Lower leg skin (tissue), 3 donors: ENCODE data around the gene SULF2.

Experiments used
- POLR2A ChIP-seq, 2 donors: fragments of 450-650 bp; IDR thresholded peaks; one replicate each; pipeline ENCODE4 v1.6.1; 2016 to 2017; ENCODE audit warnings: antibody characterized with exemption in 2 of 2, mild to moderate bottlenecking in 1 of 2, moderate library complexity in 1 of 2
- TF ChIP-seq, protein P1 (sequence below), 3 donors: fragments of 450-650 bp; IDR thresholded peaks; one replicate each; pipeline ENCODE4 v1.5.1; 2016; ENCODE audit warnings: antibody characterized with exemption in 3 of 3, mild to moderate bottlenecking in 3 of 3, moderate library complexity in 2 of 3

DNA sequence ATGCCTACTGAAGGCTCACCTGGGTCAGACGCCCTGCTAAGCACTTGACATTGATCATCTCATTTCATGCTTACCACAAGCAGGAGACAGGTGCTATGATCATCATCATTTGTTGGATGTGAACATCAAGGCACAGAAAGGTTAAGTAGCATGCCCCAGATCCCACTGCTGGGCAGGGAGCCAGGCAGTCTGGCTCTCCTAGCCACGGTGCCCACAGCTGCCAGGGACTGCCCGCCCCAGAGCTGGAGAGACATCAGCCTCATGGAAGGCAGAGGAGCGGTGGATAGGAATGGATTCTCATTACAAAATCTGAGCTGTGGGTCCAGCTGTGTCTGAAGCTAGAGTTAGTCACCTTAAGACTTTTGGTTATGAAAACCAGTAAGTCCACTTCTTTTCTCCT is 3.6 kb downstream of the SULF2 start:
- no peak for TF ChIP-seq POLR2A (IDR thresholded peaks at IDR 0.05)
- TF ChIP-seq, protein P1, sequence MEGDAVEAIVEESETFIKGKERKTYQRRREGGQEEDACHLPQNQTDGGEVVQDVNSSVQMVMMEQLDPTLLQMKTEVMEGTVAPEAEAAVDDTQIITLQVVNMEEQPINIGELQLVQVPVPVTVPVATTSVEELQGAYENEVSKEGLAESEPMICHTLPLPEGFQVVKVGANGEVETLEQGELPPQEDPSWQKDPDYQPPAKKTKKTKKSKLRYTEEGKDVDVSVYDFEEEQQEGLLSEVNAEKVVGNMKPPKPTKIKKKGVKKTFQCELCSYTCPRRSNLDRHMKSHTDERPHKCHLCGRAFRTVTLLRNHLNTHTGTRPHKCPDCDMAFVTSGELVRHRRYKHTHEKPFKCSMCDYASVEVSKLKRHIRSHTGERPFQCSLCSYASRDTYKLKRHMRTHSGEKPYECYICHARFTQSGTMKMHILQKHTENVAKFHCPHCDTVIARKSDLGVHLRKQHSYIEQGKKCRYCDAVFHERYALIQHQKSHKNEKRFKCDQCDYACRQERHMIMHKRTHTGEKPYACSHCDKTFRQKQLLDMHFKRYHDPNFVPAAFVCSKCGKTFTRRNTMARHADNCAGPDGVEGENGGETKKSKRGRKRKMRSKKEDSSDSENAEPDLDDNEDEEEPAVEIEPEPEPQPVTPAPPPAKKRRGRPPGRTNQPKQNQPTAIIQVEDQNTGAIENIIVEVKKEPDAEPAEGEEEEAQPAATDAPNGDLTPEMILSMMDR (IDR thresholded peaks at IDR 0.05): no peak
